Fibroblast of upper back skin (primary cell): Measurements from ENCODE around the gene ENTPD1.

Source experiments
- DNase-seq: peaks from one replicate; pipeline ENCODE4 v3.0.0-alpha.2; 2013

The ENTPD1 gene

DNA sequence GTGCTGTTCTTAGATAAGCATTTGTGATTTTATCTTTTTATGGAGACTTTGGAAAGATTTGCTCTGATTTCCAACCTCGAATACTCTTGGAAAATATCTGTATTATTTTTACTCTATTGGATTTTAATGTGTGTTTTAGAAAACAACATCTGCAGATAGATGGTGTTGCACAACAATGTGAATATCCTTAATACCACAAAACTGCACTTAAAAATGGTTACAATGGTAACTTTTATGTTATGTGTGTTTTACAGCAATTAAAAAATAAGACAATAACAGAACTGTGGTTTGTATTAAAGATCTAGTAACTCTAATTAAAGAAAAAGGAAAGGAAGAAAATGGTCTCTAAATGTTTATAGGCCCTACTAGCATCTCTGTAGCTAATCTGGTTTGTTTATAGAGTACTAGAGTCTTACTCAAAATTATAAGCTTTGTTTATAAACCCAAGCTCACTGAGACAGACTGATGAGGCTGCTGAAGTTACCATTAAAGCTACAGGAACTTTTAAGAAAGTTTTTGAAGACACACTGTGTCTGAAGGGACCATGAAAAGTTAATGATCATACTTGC lies 77.2 kb downstream of the ENTPD1 start:
- DNase-seq = no peak

- DNase-seq = no peak
These were observed 78.4 kb downstream of the ENTPD1 start for GRCh38 chr10:95834406-95834805.

GRCh38 chr10:95835149-95835860 lies 79.3 kb downstream of the ENTPD1 start:
- DNase-seq = no peak

- DNase-seq = no peak
These were observed 79.9 kb downstream of the ENTPD1 start for GRCh38 chr10:95835911-95836310.

DNA sequence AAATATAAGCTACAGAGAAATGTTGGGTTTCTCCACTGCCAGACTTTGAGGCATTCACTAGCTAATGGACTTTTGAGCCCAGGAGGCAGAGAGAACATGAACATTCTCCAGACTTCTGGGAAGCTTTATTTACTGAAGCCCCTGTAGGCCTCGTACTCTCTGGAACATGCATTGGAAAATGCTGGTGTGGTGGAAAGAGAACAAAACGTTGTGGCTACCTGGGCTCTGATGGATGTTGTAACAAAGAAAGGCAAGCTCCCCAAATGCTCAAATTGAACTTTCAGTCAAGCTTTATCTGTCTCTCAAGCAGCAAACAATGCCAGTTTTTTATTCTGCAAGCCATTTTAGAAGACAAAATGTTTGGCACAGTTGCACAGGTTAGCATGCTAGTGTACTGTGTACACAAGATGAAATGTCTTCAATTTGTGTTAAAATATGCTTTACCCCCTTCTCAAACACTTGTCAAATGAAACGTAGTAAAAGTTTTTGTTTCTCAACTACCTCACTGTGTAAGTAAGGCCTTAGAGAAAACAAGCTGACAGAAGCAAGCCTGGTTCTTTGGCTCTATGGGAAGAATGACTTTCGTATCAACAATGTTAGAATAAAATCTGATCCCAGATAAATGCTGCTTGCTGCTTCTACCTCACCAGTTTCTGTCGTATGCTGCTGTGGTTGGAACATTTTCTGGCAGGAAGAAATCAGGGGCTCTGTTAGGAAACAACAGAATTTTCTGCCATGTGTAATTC lies 80.8 kb downstream of the ENTPD1 start:
- DNase-seq = no peak

GRCh38 chr10:95837356-95837776 lies 81.4 kb downstream of the ENTPD1 start:
- DNase-seq = no peak

DNA sequence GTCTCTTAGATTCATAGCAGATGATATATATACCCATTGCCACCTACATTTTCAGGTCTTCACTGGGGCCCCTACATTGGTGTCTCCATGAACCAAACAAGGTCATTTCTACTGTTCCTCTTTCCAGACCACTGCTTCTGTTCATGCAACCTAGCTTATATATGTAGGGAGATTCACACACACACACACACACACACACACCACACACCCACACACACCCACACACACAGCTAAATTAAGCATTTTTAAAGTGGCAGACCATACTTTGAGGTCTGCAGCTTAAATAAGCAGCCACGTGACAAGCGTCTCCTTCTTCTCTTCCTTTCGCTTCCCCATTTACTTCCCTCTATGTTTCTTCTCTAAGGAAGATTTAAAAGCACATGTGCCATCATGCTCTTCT lies 81.8 kb downstream of the ENTPD1 start:
- no peak for DNase-seq

DNA sequence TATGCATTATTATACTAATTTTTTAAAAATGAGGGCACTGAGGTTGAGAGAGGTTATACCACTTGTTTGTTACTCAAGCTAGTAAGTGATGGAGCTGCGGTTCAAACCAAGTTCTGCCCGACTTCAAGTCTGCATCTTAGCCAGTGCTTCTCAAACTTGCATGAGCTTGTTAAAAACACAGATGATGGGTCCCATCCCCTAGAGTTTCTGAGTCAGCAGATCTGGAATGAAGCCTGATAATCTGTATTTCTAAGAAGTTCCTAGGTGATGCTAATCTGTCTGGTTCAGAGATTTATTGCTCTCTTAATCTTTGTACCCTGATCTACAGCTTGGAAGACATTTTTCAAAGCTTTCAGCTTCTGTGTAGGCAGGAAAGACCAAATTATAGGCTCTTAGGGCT lies 84.2 kb downstream of the ENTPD1 start:
- DNase-seq = peak; percentile 8

GRCh38 chr10:95840681-95841080 lies 84.7 kb downstream of the ENTPD1 start:
- no peak for DNase-seq

DNA sequence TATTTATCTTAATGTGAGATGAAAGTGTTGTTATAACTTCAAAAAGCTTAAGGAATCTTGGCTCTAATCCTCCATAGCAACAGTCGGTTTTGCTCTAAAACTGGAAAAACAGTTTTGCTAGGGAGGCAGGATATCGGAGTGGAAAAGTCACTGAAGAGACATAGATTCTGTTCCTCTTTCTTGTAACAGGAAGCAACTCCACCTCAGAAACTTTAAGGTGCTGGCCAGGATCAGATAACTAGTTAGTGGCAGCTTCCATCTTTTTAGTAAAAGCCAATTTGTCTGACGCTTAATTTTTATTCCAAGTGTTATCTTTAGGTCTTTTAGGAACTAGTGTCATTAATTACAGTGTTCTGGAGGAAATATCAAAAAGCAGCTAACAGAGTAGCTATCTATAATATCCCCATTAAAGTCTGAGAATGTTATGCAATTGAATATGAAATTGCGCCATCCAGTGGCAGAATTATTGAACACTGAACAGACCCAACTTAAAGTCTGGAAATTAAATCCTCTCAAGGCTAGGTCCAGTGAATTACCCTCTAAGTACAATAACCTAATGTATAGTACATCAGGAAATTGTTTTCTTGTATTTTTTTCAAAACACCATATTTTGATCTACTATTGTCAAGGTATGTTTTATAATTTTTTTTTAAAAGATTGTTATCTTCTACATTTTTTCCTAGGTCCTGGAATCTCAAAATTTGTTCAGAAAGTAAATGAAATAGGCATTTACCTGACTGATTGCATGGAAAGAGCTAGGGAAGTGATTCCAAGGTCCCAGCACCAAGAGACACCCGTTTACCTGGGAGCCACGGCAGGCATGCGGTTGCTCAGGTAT lies 85.9 kb downstream of the ENTPD1 start:
- peak; percentile 53 for DNase-seq

DNA sequence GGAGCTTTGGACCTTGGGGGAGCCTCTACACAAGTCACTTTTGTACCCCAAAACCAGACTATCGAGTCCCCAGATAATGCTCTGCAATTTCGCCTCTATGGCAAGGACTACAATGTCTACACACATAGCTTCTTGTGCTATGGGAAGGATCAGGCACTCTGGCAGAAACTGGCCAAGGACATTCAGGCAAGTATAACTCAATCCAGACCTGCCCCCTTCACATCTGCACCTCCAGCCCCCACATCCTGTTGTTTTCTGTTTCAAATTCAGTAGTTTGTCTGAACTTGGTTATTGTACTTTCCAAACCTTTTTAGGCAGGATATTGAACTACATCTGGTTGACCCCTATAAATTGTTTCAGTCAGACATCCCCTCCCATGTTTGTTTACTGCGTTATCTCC lies 89.4 kb downstream of the ENTPD1 start:
- no peak for DNase-seq

GRCh38 chr10:95847007-95847406 lies 91.0 kb downstream of the ENTPD1 start:
- DNase-seq = no peak

DNA sequence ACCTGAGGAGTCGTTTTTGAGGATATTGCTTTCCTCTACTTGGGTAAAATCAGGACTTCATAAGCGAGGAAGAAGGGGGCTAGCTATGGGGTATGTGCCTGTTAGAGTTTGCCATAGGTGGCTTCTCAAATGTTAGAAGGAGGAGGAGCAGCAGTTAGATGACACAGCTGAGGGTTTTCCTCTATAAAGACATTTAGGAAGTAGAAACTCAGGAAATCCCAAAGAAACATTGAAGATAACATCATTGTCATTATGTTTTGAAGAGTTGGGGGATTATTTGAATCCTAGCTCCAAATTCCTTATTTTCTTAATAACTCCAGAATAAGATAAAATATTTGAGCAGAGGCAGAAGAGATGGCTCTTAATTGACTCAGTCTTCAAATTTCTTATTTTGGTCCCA lies 92.9 kb downstream of the ENTPD1 start:
- DNase-seq = no peak

DNA sequence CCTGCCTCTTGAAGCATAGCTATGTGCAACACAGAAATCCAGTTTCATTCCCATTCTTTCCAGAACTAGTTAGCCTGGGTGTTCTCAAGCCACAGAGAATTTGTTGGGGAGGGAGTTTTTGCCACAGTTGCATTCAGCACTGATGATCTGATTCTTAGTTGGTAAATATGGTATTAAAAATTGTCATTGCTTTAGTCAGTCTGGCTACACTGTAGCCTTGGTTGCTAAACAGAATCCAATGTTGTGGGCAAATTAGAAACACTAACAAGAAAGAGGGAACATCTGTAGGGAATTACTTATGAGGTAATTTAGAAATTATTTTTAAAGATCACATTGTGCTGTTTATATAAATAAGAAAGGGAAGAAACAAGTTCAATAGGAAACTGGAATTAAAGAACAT lies 94.8 kb downstream of the ENTPD1 start:
- DNase-seq = no peak

GRCh38 chr10:95860166-95860940 lies 104.4 kb downstream of the ENTPD1 start:
- peak; percentile 34 for DNase-seq

GRCh38 chr10:95861386-95861785 lies 105.4 kb downstream of the ENTPD1 start:
- peak; percentile 74 for DNase-seq

DNA sequence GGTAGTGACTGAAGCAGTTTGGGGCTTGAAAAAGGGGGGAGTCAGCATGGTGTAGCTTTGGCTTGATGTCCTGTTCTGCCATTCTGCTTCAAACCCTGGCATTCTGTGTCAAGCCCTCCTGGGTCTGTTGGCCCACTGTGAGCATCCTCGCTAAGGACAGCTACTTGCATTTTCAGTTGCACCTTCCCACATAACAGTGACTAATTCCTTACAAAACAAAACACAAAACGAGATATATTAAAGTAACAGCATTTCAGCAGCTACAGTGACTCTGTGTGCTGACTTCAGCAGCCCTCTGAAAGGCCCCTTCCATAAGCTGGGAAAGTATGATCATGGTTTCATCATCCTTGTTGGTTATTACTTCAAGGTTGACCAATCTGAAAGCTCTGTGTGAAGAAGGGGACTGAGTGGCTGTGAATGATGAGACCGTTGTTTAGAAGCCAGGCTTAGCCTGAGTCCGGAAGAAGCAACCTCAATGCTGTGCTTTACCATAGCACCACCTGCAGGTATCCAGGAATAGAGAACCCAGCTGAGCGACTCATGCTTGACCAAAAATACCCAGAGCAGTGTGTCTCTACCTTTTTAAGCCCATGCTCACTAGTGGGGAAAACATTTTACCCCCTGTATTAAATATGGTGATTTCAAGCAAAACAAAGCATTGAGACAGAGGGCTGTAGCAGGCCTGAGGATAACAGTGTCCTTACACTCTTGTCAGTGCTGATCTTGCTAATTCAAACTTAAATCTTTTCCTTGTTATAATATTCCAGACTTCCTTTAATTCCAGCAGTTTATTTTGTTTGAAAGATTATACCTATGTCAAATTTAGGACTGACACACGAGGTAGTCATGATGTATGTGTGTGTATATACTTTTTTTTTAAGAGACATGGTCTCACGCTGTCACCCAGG lies 109.2 kb downstream of the ENTPD1 start:
- DNase-seq = peak; percentile 80

- no peak for DNase-seq
These were observed 110.0 kb downstream of the ENTPD1 start for GRCh38 chr10:95865814-95866466.

- DNase-seq = no peak
These were observed 110.5 kb downstream of the ENTPD1 start for GRCh38 chr10:95866467-95866842.

DNA sequence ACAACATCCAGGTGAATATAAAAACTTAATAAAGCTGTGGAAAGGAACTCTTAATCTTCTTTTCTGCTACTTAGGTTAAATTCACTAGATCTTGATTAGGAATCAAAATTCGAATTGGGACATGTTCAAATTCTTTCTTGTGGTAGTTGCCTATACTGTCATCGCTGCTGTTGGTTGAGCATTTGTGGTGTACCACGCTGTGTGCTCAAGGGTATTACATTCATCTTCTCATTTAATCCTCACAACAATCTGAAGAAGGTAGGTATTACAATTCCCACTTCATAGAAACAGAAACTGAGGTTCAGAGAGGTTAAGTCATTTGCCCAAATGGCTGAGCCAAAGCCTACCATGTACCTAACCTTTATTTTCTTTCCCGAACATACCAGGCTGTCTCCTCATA lies 111.9 kb downstream of the ENTPD1 start:
- no peak for DNase-seq

GRCh38 chr10:95872158-95872711 lies 116.3 kb downstream of the ENTPD1 start:
- no peak for DNase-seq
